Kidney tubule cell (primary cell): ENCODE results near the gene RPTOR.

ENCODE experiments used
- DNase-seq: peaks from one replicate; pipeline ENCODE4 v3.0.0-alpha.2; 2018; ENCODE audit warnings: low spot score

RPTOR gene

DNA sequence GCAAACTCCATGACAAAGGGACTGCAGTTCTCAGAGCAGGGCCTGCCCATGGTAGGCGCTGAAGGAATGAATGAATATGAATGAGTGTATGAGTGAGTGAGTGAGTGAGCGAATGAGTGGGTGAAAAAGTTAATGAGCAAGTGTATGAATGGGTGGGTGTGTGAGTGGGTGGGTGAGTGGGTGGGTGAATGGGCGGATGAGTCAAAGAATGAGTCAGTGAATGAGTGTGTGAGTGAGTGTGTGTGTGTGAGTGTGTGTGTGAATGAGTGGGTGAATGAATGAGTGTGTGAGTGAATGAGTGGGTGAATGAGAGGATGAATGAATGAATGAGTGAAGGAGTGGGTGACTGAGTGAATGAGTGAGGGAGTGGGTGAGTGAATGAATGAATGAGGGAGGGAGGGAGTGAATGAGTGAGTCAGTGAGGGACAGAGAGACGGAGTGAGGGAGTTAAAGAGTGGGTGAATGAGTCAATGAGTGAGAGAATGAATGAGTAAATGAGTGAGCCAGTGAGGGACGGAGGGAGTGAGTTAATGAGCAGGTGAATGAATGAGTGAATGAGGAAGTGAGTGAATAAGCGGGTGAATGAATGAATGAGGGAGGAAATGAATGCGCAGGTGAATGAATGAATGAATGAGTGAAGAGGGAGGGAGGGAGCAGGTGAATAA is 435.9 kb downstream of the RPTOR start:
- peak; percentile 32 for DNase-seq

DNA sequence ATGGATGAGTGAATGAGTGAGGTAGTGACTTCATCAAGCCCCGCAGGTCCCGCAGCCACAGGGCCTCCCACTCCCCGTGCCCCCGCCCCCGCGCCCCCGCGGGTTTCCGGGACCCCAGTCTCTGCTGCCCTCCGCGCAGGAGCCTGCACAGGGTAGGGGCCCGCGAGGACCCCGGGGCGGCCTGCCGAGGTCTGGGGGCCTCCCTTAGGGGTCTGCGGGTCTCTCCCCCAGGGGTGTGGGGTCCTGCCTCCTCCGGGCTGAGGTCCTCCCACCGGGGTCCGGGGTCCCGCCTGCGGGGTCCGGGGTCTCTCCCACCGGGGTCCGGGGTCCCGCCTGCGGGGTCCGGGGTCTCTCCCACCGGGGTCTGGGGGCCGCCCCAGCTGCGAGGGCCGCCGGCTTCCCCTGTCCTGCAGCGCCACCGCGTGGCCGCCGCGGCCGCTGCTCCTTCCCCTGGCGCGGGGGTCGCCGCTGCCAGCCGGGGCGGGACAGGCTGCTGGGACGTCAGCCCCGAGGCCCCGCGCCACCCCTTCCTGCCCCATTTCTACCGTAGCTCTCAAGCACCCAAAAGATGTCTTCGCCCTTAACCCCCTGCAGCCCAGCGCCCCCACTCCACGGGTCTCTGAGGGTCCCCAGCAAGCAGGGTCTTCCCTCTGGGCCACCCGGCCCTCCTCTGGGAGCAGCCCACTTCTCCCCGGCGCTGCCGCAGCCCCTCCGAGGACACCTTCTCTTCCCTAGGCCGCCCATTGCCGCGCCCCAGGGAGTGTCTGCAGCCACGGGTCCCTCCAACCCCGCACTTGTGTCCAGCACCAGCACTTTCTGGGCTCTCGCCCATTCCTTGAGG is 436.6 kb downstream of the RPTOR start:
- no peak for DNase-seq

- DNase-seq: no peak
Observed at GRCh38 chr17:80981929-80982425, 437.3 kb downstream of the RPTOR start.

GRCh38 chr17:80982426-80982974 is 437.9 kb downstream of the RPTOR start:
- no peak for DNase-seq

DNA sequence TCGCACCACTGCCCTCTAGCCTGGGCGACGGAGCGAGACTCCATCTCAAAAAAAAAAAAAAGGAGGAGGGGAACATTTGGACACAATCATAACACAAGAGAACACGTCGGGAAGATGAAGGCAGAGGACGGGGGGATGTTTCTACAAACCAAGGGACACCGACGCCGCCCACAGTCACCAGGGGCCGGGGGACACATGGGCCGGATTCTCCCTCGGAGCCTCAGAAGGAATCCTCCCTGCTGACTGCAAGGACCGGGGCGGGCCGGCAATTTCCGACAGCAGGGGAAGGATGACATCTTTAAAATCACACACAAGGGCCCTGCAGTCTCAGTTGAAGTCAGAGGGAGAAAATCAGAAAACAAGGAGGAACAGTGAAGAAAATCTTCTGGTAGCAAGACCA is 438.9 kb downstream of the RPTOR start:
- no peak for DNase-seq

DNA sequence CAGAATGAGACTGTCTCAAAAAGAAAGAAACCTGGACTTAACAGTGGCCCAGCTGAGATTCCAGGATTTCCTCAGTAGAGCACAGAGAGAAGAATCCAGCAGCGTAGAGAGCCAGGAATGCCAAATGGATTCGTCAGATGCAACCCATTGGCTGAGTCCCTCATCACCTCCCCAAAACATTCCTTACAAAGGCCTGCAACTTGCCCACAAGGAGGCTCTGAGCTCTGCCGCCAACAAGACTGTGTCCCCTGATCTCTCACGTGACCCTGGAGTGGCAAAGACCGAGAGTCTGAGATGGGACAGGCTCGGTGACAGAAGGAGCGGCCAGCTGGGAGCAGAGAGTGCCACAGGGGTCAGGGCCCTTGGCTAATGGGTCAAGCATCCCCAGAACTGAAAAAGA is 440.1 kb downstream of the RPTOR start:
- DNase-seq: peak; percentile 55

- DNase-seq: no peak
Observed at GRCh38 chr17:80986046-80986445, 441.4 kb downstream of the RPTOR start.

DNA sequence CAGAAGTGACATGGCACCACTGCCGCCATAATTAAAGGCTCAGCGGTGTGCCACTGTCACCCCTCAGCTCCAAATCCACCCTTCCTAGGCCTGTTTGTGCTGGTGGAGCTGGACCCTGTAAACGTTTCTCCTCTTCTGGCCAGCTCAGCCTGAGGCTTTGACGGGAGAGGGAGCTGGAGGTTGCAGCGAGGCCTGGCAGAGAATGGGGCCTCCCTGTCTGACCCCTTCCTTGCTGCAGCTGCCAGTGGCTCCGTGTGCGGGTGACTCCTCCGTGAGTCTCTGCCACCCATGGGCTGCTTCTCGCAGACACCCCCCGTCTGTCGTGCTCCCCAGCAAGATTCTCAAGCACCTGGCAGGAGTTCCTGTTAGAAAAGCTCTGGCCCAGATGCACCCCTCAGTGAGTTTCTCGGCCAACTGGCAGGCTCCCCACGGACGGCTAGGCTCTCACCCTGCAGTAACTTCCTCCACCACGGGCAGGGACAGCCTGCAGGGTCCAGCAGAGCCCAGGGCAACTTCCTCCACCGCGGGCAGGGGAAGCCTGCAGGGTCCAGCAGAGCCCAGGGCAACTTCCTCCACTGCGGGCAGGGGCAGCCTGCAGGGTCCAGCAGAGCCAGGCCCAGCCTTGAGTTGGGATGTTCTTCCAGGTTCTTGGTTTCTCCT is 442.3 kb downstream of the RPTOR start:
- no peak for DNase-seq

DNA sequence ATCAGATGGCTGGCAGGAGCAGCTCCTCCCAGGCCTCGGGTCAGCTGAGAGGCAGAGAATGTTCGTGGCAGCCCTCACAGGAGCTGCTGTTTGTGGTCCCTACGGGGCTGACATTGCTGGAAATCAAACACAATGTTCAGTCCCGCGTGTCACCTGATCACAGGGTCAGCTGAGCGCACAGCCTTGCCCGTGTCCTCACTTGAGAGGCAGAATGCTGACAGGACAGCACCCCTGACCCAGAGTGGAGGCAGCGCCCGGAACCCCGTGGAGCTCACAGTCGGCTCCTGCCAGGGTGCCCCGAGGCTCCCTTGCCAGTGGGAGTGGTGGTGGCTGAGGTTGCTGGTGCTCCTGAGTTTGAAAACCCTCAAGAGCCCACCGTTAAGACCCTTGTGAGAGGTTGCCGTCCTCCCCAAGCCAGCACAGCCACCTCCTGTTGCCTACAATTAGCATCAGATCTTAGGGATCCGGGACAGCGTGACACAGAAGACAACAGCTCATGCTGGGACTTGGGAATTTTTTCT is 443.4 kb downstream of the RPTOR start:
- no peak for DNase-seq

DNA sequence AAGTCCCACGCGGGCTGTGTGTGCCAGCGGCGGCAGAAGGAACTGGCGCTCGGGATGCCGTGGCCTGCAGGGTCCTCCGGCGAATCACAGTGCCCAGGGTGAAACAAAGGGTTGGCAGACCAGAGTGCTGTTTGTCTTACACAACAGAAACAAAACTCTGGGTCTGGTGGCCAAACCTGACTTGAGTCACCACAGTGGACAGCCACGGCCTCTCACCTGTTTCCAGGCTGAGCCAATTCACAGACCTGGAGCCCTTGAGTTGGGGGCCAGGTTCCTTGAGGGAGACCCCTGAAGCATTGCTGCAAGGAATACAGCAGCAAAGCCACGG is 444.9 kb downstream of the RPTOR start:
- DNase-seq: no peak

DNA sequence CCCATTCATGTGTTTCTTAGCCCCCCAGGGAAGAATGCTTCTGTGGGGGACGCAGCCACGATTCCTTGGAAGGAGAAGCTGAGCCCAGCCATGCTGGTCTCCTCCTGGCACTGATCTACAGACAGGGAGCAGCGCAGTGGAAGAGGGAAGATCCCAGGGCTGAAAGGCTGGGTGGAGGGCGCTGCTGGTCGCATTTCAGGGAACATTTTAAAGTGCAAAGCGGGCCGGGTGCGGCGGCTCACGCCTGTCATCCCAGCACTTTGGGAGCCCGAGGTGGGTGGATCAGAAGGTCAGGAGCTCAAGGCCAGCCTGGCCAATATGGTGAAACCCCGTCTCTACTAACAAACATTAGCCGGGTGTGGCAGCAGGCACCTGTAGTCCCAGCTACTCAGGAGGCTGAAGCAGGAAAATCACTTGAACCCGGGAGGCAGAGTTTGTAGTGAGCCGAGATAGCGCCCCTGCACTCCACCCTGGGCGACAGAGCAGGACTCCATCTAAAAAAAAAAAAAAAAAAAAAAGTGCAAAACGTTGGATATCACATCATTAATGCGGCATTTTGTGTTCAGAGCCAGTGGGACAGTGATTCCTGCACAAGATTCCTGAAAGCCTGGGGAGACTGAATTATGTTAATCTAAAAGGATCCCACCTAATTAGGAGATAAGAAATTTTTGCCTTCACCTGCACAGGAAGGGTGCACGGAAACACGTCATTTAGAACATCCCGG is 446.4 kb downstream of the RPTOR start:
- no peak for DNase-seq

GRCh38 chr17:80991645-80992076 is 447.0 kb downstream of the RPTOR start, which contains the start of gene CHMP6:
Gene CHMP6 (plus strand): TSS chr17:80991841. CDS start chr17:80991919, 78 bp downstream.
- peak; percentile 79 for DNase-seq

- no peak for DNase-seq
Observed at GRCh38 chr17:80992077-80992947, 447.7 kb downstream of the RPTOR start.

- DNase-seq: no peak
Observed at GRCh38 chr17:80992948-80993624, 448.4 kb downstream of the RPTOR start.

DNA sequence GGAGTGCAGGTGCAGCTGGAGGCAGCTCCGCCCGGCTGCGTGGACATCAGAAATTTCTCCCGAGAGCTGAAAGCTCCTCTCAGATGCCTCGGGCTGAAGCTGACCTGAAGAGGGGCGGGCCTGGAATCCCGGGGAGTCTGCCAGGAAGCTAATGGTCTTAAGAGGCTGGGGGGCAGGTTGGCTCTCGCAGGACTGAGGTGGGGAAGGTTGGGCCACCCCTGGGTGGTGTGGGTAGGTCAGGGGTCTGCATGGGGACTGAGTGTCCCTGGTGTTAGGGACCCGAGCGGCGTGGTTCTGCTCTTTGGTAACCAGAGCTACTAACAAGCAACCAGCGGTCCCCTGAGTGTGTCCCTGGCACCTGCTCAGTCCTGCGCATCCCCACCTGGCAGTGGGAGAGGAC is 450.5 kb downstream of the RPTOR start:
- no peak for DNase-seq

DNA sequence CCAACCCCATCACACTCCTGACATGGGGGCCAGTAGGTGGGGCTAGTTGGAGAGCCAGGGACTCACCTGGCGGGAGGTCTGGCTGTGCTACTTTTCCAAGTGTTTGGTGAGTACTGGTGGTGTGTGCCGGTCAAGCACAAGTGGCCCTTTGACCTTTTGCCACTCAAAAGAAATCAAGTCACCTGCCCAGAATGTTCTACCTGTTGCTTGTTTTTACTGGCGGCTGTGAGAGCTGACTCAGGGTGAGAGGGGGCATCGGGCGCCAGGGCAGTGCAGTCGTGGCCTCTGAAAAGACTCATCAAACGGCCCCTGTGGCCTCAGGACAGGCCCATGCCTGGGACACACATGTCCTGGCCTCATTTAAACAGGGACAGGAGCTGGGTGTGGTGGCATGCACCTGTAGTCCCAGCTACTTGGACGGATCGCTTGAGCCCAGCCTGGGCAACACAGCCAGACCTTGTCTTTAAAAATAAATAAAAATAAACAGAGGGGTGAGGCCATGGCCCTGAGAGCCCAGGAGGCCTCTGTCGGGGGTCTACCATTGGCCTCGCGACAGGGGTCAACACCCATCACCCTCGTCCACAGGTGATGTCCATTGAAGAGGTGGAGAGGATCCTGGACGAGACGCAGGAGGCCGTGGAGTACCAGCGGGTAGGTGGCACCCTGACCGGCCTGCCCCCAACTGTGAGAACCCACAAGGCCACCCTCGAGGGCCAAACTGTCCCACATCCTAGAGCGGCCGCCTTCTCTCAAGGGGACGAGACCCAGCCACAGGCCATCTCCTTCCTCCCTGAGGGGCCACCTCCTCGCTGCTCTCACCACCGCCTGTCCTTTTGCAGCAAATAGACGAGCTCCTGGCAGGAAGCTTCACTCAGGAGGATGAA is 452.0 kb downstream of the RPTOR start:
- no peak for DNase-seq

GRCh38 chr17:80997424-80998117 is 452.9 kb downstream of the RPTOR start:
- no peak for DNase-seq

DNA sequence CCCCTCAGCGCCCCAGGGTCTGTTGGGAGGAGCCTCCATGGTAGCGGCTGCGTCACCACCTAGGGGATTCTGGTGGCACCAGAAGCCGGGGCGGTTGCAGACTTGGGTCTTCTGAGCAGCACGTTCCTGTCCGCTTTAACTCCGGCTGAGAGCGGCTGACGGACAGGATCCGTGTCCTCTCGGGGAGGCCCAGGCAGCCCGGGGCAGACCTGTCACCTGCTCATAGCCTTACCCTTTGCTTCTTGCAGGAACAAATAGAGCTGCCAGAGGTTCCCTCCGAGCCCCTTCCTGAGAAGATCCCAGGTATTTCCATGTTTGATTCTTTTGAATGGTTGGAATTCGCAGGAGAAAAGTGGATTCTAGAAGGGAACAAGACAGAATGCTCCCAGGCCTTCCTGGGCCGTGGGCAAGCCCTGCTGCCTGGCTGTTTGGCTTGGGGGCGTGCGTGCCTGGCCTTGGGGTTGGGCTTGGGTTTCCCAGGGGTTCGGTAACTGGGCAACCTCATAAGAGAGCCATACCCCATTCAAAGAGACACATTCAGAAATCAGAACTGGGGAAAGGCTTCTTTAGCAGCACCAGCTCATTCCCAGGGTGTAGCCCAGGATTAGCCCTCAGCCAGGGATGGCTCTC is 453.6 kb downstream of the RPTOR start:
- no peak for DNase-seq
